Measurements from ENCODE around the gene LYRM4.

The LYRM4 gene

GRCh38 chr6:5279891-5280338, 19.2 kb upstream of the LYRM4 start:
- no peak for DNase-seq

GRCh38 chr6:5278565-5279120, 17.9 kb upstream of the LYRM4 start:
- no peak for DNase-seq

GRCh38 chr6:5278047-5278446, 17.3 kb upstream of the LYRM4 start:
- no peak for DNase-seq

- no peak for DNase-seq
Measured at GRCh38 chr6:5277589-5277988, 16.8 kb upstream of the LYRM4 start.

- no peak for DNase-seq
Measured at GRCh38 chr6:5276581-5276980, 15.8 kb upstream of the LYRM4 start.

GRCh38 chr6:5275497-5275896, 14.7 kb upstream of the LYRM4 start:
- DNase-seq = no peak

GRCh38 chr6:5274231-5274630, 13.5 kb upstream of the LYRM4 start:
- no peak for DNase-seq

- no peak for DNase-seq
Measured at GRCh38 chr6:5271926-5272325, 11.2 kb upstream of the LYRM4 start.

- DNase-seq = no peak
Measured at GRCh38 chr6:5270093-5270680, 9.4 kb upstream of the LYRM4 start.

- no peak for DNase-seq
Measured at GRCh38 chr6:5266423-5266822, 5.7 kb upstream of the LYRM4 start.

GRCh38 chr6:5261545-5262109, 877 bp upstream of the LYRM4 start:
- no peak for DNase-seq

GRCh38 chr6:5260111-5260620, 584 bp downstream of the LYRM4 start:
- peak; percentile 50 for DNase-seq

GRCh38 chr6:5259428-5259827, 1.3 kb downstream of the LYRM4 start:
- DNase-seq = no peak

- DNase-seq = no peak
Measured at GRCh38 chr6:5257400-5257799, 3.4 kb downstream of the LYRM4 start.

GRCh38 chr6:5256952-5257351, 3.8 kb downstream of the LYRM4 start:
- DNase-seq = no peak

GRCh38 chr6:5250911-5251310, 9.8 kb downstream of the LYRM4 start:
- DNase-seq = no peak

- DNase-seq = no peak
Measured at GRCh38 chr6:5250451-5250850, 10.3 kb downstream of the LYRM4 start.

GRCh38 chr6:5249451-5250122, 11.2 kb downstream of the LYRM4 start:
- DNase-seq = no peak

GRCh38 chr6:5248302-5249098, 12.2 kb downstream of the LYRM4 start:
- no peak for DNase-seq

- DNase-seq = no peak
Measured at GRCh38 chr6:5247201-5247600, 13.5 kb downstream of the LYRM4 start.

- DNase-seq = no peak
Measured at GRCh38 chr6:5246141-5247097, 14.3 kb downstream of the LYRM4 start.

- no peak for DNase-seq
Measured at GRCh38 chr6:5243069-5243468, 17.7 kb downstream of the LYRM4 start.

All from NCI-H510A treated with DMSO at 0.1 percent for 48 hours (cell line).